Measurements from ENCODE around the gene PDE6D. TPM values are rescaled to one million over a fixed set of nuclear protein-coding genes. Genes with fewer than 3 reads are reported as not detected.

The PDE6D gene

GRCh38 chr2:231684314-231685223 lies 96.5 kb downstream of the PDE6D start:
- no CpG with 5 or more reads among the region's 22 CpGs for WGBS (ENCODE audit: extremely low coverage, insufficient coverage, low lambda C conversion rate)
- no peak overlapping the region for H3K4ac ChIP-seq (ENCODE audit: low read depth, low read length)
- H3K9ac ChIP-seq (ENCODE audit: low read length) = no peak overlapping the region
- H3K4me2 ChIP-seq (ENCODE audit: low read length) = no peak overlapping the region
- no peaks in the 10 kb centered on the region for H3K79me1 ChIP-seq (ENCODE audit: low read length)
- H2BK5ac ChIP-seq (ENCODE audit: low read length) = no peak overlapping the region
- no peak overlapping the region for H4K5ac ChIP-seq (ENCODE audit: low read length)
- no peak overlapping the region for H4K8ac ChIP-seq (ENCODE audit: low read depth, low read length)
- H3K4me3 ChIP-seq (ENCODE audit: low read length) = no peak overlapping the region
- peaks cover 9% of the 10 kb centered on the region for H3K4me1 ChIP-seq (ENCODE audit: control insufficient read depth, low read depth, low read length)
- H3K27me3 ChIP-seq (ENCODE audit: insufficient read depth, low read length, poor library complexity) = no peaks in the 10 kb centered on the region
- H3K79me2 ChIP-seq (ENCODE audit: control insufficient read depth, insufficient read depth, low read length) = no peaks in the 10 kb centered on the region
- H2AK5ac ChIP-seq (ENCODE audit: low read length) = no peak overlapping the region
- DNase-seq = no peak
- peak overlapping the region; percentile 75 for H3K56ac ChIP-seq (ENCODE audit: low read length)
- H3K36me3 ChIP-seq (ENCODE audit: control insufficient read depth, insufficient read depth, low read length) = no peaks in the 10 kb centered on the region
- no peak overlapping the region for H3K27ac ChIP-seq (ENCODE audit: low read depth, low read length)
- no peak overlapping the region for H2BK15ac ChIP-seq (replicated peaks; ENCODE audit: low read depth)
- H3K18ac ChIP-seq (ENCODE audit: low read length) = no peak overlapping the region
- no peak overlapping the region for H3K23ac ChIP-seq (ENCODE audit: low read length)
- H2BK120ac ChIP-seq (ENCODE audit: low read depth, low read length) = no peak overlapping the region

GRCh38 chr2:231683292-231684235 lies 97.5 kb downstream of the PDE6D start:
- Histone ChIP-seq H2BK5ac (ENCODE audit: low read length) (no peak overlapping the region), H2BK15ac (replicated peaks; ENCODE audit: low read depth) (no peak overlapping the region), H3K4me1 (ENCODE audit: control insufficient read depth, low read depth, low read length) (peaks cover 9% of the 10 kb centered on the region), H2AK5ac (ENCODE audit: low read length) (no peak overlapping the region), H3K9ac (ENCODE audit: low read length) (no peak overlapping the region), H3K4ac (ENCODE audit: low read depth, low read length) (no peak overlapping the region), H3K18ac (ENCODE audit: low read length) (no peak overlapping the region), H3K79me2 (ENCODE audit: control insufficient read depth, insufficient read depth, low read length) (no peaks in the 10 kb centered on the region), H3K23ac (ENCODE audit: low read length) (no peak overlapping the region), H3K56ac (ENCODE audit: low read length) (no peak overlapping the region), H3K27me3 (ENCODE audit: insufficient read depth, low read length, poor library complexity) (no peaks in the 10 kb centered on the region), H3K79me1 (ENCODE audit: low read length) (no peaks in the 10 kb centered on the region), H3K4me3 (ENCODE audit: low read length) (no peak overlapping the region), H2BK120ac (ENCODE audit: low read depth, low read length) (no peak overlapping the region), H4K5ac (ENCODE audit: low read length) (no peak overlapping the region), H3K36me3 (ENCODE audit: control insufficient read depth, insufficient read depth, low read length) (no peaks in the 10 kb centered on the region), H4K8ac (ENCODE audit: low read depth, low read length) (no peak overlapping the region), H3K27ac (ENCODE audit: low read depth, low read length) (no peak overlapping the region), H3K4me2 (ENCODE audit: low read length) (no peak overlapping the region)
- DNase-seq = no peak
- WGBS (ENCODE audit: extremely low coverage, insufficient coverage, low lambda C conversion rate) = no CpG with 5 or more reads among the region's 8 CpGs

GRCh38 chr2:231682603-231683291 lies 98.3 kb downstream of the PDE6D start:
- Histone ChIP-seq H3K23ac (ENCODE audit: low read length) (no peak overlapping the region), H3K27ac (ENCODE audit: low read depth, low read length) (no peak overlapping the region), H3K4ac (ENCODE audit: low read depth, low read length) (no peak overlapping the region), H3K4me1 (ENCODE audit: control insufficient read depth, low read depth, low read length) (peaks cover 9% of the 10 kb centered on the region), H3K4me2 (ENCODE audit: low read length) (no peak overlapping the region), H3K36me3 (ENCODE audit: control insufficient read depth, insufficient read depth, low read length) (no peaks in the 10 kb centered on the region), H4K8ac (ENCODE audit: low read depth, low read length) (no peak overlapping the region), H3K79me1 (ENCODE audit: low read length) (no peaks in the 10 kb centered on the region), H3K27me3 (ENCODE audit: insufficient read depth, low read length, poor library complexity) (no peaks in the 10 kb centered on the region), H3K9ac (ENCODE audit: low read length) (no peak overlapping the region), H3K56ac (ENCODE audit: low read length) (peak overlapping the region; percentile 30), H2BK15ac (replicated peaks; ENCODE audit: low read depth) (no peak overlapping the region), H2AK5ac (ENCODE audit: low read length) (no peak overlapping the region), H3K4me3 (ENCODE audit: low read length) (no peak overlapping the region), H2BK120ac (ENCODE audit: low read depth, low read length) (no peak overlapping the region), H2BK5ac (ENCODE audit: low read length) (no peak overlapping the region), H4K5ac (ENCODE audit: low read length) (no peak overlapping the region), H3K18ac (ENCODE audit: low read length) (no peak overlapping the region), H3K79me2 (ENCODE audit: control insufficient read depth, insufficient read depth, low read length) (no peaks in the 10 kb centered on the region)
- no CpG with 5 or more reads among the region's 11 CpGs for WGBS (ENCODE audit: extremely low coverage, insufficient coverage, low lambda C conversion rate)
- no peak for DNase-seq

Small RNA genes within 50 kb of the gene (small RNA-seq; reads per million reads assigned to genes)
- gene AC073476.4 (ENCODE audit: insufficient read depth) (not detected), gene RF00015 (ENCODE audit: insufficient read depth) (not detected)

Data from mesendoderm (in vitro differentiated cells).